NCI-H1436 treated with DMSO at 0.1 percent for 48 hours (cell line): ENCODE data around the gene NPHP4.

Experiments used
- DNase-seq: peaks from one replicate; lab custom pipeline; 2025; lab: John Stamatoyannopoulos, UW

The NPHP4 gene

DNA sequence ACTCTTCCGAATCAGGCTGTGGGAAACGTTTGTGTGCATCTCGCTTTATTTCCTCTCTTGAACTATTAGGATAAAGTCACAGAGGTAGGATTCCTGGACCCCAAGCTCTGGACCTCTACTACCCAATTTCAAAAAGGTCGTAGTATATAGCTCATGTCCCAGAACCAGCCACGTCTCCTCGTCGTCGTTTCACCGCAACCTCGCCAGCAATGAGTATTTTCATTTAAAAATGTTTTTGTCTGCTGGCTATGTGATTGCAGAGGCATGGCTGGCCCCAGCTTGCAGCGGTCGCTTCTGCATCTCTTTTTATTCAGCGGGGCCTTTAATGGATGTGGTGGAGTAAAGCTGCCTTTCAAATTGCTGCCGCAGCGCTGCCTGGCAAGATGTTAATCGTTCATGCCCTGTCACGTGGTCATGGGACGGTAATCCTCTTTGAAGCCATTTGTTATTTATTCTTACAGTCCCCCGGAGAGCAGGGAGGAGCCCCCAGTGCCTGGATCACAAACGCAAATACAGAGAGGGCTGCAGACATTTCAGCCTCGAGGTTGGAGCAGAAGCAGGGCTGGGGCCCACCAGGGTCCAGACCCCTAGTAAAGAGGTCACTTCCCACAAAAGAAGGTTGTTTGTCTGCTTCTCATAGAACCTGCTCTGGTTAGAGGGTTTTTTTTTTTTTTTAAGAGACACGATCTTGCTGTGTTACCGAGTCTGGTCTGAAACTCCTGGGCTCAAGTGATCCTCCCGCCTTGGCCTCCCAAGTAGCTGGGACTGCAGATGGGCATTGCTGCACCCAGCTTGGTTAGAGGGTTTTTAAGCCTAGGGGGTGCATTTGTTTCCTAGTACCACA, 11.6 kb upstream of the NPHP4 start:
- peak; percentile 69 for DNase-seq

DNA sequence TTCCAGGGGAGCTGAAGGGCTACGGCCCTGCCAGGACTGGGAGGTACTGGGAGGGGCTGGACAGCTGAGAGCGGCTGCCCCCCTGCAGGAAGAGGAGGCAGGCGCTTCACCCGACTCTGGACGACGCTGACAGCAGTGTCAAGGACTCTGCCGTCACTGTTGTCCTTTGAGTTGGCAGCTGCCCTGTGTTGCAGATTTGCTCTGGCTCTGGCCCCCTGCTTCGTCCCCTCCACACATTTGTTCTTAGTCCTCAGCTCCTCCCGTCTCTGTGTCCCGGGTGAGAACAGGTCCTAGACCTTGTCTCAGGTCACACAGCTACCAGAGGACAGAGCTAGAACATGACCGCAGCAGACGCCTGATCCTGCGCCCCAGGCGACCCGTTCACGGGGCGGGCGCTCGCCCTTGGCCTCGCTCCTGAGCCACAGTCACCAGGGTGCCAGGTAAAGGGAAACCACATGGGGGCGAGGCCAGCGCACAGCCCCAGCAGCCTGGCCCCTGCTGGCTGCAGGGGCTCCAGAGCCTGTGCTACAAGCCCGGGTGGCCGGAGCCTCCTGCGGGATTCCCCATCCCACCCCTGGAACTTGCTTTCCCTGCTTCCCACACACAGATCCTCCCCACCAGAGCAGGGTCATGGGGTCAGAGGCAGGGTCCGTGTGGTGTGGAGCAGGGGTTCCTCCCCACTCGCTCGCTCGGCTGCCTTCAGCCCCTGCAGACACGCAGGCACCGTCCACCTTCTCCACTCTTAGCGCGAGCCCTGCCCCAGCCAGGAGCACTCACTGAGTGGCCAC, 10.7 kb upstream of the NPHP4 start:
- no peak for DNase-seq

DNA sequence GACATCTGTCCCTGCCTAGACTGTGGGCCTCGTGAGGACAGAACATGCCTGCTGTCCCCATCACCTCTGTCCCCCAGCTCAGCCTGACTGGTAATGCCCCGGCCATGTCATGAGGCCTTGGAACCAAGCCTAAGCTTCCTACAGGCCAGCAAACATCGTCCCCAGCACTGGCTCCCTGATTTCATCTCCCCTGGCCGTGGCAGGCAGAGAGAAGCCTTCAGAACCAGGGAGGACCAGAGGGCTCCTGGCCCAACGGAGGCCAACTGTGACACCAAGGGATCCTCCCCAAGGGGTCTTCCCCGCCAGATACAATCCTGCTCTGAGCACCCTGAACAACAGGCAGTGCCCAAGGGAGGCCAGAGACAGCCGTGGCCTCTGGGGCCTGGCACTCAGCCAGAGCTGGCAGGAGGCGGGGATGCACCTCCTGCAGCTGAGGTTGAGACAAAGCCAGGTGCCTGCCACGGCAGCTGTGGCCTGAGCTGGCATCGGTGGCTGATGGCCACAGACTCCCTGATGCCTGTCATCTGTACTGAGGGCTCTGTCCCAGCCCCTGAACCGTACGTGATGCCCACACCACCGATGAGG, 9.9 kb upstream of the NPHP4 start:
- no peak for DNase-seq

DNA sequence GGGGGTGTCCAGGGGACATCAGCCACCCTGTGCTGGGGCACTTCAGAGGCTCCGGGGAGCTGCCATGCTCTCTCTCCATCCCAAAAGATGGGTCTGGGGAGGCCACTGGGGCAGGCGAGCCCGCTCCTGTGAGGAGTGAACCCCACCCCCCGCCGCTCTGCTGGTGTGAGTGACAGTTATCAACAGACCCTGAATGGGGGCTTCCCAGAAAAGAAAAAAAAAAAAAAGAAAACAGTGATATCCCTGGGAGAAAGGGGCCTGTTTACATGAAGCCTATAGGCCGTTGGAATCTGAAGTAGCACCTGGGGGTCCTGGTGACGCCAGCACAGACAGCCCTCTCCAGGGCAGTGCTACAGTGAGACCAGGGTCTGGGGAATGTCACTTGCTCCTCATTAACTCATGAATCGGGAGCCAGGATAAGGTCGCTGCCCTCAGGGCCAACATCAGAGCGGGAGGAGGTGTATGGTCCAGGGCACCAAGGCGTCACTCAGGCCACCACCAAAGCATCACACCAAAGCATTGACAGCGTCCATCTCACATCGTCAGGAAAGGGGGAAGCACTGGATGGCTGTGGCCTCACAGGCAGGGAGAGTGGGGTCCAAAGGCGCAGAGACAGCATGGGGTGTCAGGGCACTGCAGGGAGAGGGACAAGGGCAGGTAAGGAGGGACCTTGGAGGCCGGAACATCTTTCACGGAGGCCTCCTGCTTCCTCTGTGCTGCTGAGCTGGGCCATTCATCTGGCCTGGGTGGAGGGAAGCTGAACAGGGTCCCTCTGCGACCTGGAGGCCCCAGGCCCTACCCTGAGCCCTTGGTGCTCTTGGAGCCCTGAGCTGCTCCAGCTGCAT, 8.4 kb upstream of the NPHP4 start:
- no peak for DNase-seq

DNA sequence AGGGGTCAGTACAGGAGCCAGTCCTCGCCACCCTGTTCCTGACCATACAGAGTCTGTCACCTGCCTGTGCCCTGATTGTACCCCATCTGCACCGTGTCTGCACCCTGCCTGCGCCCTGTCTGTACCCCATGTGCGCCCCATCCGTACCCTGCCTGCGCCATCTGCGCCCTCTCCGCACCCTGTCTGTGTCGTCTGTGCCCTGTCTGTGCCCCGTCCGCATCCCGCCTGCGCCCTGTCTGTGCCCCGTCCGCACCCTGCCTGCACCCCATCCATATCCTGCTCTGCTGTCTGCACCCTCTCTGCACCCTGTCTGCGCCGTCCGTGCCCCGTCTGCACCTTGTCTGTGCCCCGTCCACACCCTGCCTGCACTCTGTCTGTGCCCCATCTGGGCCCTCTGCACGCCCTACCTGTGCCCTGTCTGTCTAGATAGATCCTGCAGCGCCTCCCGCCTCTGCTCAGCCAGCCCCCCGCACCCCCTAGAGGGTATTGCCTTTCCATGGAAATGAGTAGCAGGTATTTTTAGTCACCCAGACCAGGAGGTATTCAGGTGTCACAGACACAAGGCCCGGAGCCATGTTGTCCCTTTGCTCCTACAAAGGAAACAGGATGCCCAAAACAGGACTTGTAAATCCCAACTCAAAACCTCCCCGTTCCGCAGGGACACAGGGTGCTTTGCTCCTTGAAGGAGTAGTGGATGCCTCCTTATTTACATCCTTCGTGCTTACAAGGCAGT, 7.7 kb upstream of the NPHP4 start:
- no peak for DNase-seq

DNA sequence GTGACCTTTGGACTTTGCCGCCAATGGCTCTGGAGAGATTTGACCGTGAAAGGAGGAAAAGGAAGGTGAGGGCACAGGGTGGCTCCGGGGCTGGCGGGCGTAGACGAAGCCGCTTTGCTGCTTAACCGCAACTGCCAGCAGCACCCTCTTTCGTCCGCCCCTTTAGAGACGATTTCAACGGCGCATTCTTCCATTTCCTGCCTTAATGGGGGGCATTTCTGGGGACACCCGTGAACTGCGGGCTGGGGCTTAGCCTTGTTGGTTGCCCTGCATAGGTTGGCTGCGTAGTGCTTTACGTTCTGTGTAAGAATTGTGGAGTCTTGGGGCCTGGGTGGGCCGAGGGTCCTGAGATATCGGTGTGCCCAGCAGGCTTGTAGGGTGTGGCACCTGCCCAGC, 6.7 kb upstream of the NPHP4 start:
- no peak for DNase-seq

DNA sequence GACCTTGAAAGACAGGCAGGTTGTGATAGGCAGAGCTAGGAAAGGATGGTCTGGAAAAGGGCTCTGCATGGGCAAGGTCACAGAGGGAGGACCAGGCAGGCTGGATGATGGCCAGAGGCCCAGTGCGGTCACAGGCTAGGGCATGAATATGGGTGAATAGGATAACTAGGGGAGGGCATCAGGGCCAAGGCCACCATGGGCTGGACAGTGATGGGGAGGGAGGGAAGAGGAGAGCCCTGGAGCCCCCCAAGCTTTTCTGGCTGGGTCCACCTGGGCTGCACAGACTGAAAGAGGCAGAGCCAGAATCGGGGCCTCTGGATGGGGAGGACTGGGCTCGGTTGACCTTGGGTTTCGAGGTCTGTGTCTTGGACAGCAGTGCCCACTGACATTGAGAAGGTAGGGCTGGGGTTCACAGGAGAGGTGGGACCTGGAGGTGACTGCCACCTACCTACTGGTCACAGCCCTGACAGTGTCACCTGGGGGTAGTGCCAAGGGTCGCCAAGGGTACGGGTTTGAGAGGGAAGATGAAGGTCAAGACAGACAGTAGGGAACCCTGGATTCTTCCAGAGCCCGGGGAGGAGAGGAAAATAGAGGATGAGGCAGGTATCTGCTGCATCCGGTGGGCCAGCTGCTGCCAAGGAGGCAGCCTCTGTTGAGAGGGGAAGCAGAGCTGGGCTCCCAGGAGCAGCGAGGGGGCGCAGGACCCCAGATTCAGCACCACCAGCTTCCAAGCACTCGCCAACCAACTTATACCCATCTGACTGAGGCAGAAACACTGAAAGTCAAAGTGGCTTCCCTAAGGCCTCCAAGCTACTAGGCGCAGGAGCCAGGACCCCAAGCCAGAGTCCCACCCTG, 6.1 kb upstream of the NPHP4 start:
- DNase-seq, result no peak

DNA sequence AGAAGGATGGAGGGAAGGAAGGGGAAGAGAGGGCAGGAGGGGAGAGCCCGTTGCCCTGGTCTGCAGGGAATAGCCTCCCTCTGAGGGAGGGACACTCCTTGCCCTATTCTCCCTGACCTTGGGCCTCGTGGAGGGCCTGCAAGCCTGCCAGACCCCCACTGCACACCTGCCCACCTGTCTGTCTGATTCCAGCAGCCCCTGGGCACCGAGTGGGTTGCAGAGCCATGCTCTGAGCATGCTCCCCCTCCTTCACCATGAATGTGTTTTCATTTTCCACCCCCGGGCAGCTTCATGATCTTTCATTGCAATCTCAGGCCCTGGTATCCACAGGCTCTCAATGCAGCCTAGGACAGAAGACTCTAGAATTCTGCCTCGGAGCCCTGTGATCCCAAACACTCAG, 5.1 kb upstream of the NPHP4 start:
- no peak for DNase-seq

DNA sequence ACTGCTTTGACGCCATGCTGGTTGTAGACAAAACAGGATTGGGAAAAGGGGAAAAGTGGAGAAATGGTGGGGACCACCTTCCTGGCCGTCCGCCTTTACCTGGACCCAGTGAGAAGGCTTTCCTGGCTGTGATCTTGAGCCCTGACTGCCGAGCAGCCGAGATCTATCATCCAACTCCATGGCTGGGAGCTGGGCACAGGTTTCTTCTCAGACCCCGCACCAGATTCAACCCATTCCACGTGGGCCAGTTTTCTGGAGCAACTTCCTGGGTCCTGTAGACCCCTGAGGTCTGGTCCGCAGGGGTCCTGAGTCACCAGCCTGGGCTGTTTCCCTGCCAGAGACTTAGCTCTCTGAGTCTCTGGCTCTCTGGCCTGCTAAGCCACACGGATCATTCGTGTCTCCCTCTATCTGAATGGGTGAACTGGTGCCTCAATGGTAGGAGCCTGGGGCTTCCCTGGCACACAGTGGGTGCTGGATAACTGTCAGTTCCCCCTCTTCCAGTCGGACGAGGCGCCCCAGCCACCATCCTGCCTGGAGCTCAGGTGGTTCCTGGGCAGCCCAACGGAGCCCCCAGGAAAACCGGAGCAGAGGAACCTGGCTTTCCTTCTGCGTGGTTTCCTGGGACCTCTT, 4.5 kb upstream of the NPHP4 start:
- no peak for DNase-seq

DNA sequence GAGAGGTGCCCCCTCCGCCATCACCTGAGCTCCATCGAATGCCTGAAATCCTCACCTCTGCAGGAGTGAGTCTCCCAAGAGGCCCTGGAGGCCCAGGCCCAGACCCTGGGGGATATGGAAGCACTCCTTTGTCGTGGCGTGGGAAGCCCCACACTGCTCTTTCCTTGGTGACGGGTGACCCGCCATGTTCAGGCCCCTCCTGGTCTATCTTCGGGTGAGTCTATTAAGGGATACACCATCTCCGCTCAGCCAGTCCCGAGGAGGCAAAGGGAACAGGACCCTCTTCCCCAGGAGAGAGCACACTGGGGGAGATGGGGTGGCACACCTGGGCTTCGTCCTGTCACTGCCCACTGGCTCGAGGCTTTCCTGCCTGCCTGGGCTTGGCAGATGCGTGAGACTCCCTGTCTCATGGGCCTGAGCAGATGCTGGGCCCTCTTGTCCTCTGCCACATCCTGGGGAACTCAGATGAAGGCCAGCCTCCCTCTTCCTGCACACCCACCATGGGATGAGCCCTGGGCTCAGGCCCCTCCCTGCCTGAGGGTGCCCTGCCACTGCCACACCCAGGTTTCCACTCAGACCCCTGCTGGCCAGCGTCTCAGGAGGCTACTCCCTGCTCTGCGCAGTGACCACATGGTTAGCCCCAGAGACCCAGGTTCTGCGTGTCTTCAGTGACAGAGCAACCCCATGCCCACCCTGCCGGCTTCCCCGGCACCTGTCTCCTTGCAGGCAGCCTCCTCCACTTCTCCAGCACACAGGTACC, 3.8 kb upstream of the NPHP4 start:
- no peak for DNase-seq

DNA sequence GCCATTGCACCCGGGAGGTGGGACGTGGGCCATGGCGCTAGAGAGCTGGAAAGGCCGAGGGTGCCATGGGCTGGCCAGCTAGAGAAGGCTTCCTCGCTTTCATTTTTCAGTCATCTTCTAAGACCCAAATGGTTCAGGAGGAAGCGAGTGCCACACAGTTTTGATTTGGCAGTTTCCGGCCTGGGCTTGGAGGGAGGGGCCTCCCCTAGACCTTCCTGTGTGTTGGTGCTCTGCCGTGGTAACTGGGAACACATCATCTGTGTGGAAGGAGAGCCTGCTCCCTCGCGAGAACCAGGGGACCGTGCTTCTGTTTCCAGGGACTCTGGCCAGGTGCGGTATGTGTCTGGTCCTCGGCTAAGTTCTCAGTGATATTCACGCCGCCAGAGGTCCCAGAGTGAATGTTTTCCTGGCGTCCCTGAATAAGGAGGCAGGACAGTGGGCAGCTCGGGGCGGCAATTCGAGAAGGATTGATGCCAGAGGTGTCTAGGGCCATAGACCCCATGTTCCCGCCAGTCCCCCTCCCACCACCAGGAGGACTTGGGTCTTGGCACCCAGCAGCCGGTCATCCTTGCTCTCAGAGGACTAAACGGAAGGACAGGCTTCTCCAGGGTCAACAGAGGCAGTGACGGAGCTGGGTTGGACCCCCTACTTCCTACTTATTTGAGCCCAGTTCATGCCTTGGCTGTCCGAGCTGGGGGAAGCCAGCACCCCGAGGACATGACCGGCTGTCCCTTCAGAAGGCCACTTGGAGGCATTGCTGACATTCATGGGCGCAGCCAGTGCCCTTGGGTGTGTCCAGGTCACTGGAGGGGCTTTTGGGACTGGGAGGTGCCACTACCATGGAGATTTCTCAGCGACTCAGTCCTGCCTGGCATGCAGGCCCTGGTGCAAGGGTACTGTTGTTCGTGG, 2.7 kb upstream of the NPHP4 start:
- DNase-seq, result no peak

DNA sequence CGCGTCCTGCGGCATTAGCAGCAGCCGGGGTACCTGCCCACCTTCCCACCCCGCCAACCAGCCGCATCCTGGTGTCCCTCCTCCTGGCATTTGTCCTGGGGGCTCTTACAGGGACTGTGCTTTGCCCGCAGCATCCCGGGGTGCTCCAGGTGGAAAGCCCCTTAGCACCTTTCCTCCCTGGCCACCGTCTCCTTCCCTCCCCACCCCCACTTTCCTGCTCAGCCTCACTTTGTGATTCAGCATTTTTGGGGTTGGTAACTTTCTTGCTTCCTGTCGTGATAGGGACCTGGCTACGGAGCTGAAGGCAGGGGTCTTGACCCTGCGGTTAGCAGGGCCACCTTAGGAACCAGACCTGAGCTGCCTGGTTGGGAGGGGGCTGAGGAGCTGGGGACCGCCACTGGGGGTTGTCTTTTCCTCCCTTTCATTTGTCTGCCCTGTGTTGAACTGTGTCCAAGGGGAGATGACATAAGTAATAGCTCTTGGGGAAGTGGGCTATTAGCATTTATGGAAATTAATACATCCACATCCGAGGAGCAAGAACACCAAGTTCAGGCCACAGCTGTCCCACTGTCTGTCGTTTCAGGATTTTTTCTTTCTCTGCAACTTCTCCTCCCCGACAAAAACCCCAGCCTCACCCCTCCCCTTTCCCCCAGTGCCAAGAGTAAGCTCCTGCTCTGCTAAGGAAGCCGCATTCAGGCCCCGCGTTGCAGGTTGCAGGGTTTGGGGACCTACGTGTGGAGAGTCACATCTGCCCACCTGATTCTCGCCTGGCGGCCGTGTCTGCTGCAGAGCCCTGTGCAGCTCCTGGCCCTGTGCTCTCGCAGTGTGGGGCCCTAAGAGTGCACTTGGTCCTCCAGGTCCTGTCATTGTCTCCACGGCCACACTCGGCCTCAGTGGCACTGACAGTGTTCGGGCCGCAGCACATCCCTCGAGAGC, 1.6 kb upstream of the NPHP4 start:
- no peak for DNase-seq

DNA sequence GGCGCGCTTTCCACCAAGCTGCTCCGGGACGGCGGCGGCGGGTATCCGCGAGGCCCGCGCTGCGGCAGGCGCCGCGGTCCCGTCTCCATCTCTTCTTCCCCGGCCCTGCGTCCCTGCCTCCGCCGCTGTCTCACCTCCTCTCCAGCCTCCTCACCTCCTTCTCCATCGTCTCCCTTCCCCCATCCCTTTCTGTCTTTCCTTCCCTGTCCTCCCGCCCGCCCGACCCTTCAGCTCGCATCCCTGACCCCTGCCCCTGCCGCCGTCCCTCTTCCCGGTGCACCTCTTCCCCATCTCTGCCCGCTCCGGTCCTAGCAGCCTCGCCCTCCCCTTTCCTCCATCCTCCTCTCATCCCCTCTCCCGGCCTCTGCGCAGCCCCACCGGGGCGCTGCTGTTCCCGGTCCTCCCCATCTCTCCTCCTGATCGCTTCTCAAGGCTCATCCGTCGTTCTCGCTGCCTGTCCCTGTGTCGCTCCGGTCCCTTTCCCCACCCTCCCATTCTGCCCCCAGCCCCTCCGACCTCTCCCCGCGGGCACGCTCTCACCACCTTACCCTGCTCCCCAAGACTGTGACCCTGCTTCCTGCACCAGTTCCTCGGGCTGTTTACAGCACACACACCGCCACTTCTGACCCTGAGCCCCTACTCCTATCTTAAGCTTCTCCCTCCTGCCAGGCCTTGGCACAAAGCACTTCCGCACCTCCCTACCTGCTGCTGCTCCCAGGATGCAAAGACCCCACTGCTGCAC, 760 bp upstream of the NPHP4 start:
- no peak for DNase-seq

DNA sequence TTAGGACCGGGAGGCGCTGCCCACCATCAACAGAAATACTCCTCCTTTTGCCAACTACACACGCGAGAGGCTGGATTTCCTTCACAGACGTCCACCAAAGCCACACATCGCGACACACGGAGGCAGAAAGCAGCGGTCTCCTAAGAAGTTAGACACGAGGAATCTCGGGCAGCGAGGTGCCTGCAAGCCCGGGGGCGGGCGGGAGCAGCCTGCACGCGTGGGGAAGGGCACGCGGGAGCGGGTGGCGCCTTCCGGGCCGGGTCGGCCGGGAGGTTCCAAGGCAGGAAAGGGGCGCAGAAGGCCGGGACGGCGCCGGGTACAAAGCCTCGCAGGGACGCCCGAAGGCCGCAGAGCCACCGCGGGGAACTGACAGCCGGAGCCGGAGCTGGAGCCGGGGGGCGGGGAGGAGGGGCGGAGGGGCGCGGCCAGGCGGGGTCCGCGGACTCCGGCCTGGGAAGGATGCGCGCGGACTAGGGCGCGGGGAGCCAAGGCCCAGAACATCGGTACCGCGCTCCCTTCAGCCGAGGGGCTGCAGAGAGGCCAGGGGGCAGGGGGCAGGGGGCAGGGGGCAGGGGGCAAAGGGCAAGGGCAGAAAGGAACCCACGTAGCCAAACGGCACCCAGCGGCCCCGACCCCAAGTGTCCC, 722 bp downstream of the NPHP4 start:
- no peak for DNase-seq

DNA sequence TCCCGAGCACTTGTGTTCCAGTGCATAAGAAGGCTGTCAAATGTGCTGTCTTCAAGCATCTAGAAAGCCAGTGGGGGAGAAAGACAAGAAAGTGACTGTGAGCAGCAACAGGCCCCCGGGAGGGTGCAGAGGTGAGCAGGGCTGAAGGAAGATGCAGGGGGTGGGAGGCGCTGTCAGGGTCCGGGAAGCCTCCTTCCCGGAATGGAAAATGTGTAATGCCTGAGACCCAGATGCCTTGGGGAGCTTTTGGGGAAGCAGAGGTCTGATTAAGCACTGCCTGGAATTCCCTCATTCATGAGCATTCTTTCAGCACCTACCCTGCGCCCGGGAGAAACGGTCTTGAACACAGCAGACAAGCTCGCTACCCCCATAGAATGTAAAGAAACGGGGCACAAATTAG, 1.3 kb downstream of the NPHP4 start:
- DNase-seq, result no peak

DNA sequence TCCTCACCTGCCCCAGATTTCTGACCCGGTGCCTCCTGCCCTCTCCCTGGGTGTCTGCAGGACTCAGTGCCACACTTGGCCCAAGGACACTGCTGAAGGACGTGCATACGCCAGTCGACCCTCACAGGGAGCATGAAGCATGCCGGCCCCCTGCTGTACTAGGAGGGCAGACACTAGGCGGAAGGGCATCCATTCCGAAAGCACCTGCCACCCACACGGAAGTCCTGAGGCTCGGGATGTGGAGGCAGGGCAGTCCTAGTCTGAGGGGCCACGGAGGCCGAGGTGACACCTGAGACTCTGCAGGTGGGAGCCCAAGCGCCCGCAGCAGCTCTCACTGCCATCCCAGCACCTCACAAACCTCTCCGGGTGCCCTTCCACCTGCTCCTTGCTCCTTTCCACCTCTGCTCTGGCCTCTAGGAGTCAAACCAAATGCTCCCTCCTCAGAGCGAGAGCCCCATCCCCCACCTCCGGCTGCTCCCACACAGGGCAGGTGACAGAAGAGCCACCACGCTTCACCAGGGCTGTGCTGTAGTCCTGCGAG, 2.4 kb downstream of the NPHP4 start:
- no peak for DNase-seq
